GM18508 (cell line): ENCODE data around the gene CABP2.

Source experiments
- ATAC-seq: cut with Tn5 transposase; IDR thresholded peaks from one replicate; pipeline ENCODE4 v1.9.1; 2021; ENCODE audit warnings: moderate number of reproducible peaks; ENCODE audit not compliant: insufficient read depth, unreplicated experiment

CABP2 gene

DNA sequence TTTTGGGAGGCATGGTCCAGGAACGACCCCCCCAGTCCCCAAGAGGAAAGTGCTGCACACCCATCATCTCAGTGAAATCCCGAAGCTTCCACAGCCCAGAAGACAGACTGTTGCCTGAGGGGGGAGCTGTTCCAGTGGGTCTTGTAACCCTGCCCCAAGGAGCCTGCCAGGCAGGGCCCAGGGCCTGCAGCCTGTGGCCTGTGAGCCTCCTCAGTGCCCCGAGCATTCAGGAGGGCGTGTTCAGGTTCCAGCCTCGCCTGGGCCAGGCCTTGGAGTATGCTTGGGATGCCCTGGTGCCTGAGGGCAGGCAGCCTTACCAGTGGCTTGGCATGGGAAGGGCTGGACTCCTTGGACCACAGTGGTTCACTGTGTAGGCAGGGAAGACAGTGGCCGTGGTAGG, 18.0 kb upstream of the CABP2 start:
- ATAC-seq, result no peak

- no peak for ATAC-seq
These were observed 16.3 kb upstream of the CABP2 start for GRCh38 chr11:67539550-67539949.

GRCh38 chr11:67538823-67539505, 15.7 kb upstream of the CABP2 start:
- no peak for ATAC-seq

GRCh38 chr11:67538306-67538705, 15.1 kb upstream of the CABP2 start:
- no peak for ATAC-seq

DNA sequence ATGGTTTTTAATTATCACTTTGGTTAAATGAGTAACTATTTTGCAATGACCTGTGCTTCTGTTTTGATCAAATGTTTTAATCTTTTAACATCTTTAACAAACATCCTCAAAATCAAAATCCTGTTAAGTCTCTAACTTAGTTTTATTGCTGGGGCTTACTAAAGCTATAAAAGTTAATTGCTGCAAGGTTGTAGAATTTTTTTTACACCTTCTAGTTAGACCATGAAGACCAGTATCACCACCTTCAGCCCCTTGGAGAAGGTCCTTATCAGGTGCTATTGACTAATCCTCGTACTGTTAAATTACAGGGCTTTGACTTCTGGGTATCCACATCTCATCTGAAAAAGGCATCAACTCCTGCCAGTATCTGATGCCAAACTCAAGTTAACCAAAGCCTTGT, 12.3 kb upstream of the CABP2 start:
- ATAC-seq, result no peak

DNA sequence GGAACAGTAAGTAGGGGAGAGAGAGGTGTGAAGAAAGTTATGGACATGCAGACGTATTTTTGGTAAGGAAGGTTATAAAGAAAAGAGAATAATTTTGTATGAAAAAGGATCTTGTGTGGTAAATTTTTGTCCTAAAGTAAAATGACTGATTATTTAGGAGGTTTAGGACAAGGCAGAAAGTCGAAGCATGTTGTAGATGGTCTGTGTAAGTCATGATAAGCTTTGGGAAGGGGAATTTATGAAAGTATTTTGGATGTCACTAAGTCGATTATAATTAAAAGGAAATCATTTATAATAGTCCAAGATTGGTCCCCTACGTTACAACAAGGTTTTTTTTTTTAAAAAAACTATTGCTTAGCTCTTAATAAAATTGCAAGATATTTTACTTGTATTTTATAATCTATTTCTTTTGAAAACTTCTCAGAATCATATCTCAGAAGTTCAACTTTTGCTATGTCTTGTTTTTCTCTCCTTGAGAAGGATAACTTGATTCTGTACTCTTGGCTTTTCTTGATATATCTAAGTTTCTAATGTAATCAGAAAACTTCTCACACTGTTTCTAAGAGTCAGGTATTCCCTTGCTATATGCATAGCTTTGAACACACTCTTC, 10.9 kb upstream of the CABP2 start:
- ATAC-seq, result no peak

DNA sequence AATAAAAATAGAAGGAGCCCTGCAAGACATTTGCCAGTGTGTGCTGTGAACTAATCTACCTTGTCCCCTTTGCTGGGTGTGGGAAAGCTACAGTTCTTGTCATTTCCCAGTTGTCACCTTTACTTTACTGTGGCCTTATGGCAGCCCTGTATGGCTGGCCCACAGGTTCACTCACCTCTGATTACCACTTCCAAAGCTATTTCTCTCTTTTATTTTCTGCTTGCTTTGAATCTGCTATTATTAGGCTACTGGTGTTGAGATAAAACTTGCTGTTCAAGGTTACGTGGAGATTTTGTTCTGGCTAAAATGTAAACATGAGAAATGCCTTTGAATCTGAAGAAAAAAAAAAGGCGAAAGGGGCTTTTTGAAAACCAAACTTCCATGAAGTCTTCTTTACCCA, 9.6 kb upstream of the CABP2 start:
- no peak for ATAC-seq

GRCh38 chr11:67530282-67530592, 7.0 kb upstream of the CABP2 start:
- ATAC-seq, result no peak

GRCh38 chr11:67528376-67528775, 5.1 kb upstream of the CABP2 start:
- ATAC-seq, result no peak

DNA sequence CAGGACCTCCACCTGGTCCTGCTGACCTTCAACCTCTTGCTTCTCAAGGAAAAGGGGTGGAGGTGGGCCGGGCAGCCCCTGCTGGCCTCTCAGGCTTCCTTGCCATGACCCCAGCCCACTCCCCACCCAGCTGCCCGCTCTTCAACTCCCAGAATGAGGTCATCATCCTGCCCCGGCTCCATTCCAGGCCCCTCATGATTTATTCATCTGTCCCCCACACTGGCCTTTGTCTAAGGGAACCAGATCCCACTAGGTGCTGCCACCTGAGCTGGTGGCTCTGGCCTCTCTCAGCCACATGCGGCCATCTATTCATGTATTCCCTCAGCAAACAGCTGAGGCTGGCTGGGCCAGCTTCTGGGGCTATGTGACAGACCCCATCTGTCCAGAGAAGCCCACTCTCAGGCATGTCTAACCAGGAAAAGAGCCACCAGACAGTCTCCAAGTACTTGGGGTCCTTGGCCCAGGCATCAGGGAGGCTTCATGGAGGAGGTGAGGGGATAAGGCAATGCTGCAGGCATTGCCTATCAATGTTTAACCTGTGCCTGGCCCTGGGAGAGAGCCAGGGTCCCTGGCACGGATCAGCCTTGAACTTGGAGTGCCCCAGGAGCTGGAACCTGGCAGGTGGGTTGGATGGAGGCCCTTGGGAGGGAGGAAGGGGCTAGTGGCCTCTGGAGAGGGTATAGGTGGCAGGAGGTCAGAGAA, 2.2 kb upstream of the CABP2 start:
- ATAC-seq, result no peak

GRCh38 chr11:67524480-67524808, 1.2 kb upstream of the CABP2 start:
- ATAC-seq, result no peak

- ATAC-seq, result no peak
These were observed 572 bp upstream of the CABP2 start for GRCh38 chr11:67523556-67524479.

DNA sequence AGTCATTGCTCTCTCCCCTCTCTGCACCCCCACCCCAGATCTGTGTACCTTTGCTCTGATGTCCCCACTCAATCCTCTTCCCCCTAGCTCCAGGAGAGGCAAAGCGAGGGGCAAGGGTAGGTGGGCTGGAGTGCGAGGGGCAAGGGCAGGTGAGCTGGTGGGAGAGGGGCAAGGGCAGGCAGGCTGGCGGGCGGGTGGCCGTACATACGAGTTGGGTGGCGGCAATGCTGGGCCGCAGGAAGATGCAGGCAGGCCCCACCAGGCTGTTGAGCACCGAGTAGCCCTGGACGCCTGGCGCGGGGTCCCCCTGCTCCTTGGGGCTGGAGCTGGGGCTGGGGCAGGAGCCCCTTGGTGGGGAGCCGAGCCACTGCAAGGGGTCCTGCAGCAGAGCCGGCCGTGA, 908 bp downstream of the CABP2 start:
- ATAC-seq, result no peak

DNA sequence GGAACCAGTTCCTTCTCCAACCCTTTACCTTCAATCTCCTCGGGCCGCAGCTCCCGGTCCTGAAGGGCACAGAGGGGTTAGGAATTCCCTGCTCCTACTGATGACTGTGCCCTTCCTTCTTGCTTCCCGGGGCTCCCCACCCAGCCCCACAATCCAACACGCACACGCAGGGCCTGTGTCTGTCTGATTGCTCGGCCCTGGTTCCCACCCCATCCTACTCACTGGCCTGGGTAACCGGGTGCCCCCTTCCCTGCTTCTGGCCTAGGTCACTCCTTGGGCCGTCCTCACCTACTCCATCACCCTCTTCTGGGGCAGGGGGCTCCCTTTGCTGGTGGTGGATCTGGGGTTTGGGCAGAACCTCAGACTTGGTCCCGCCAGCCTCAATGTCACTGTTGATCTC, 1.3 kb downstream of the CABP2 start:
- ATAC-seq, result no peak

DNA sequence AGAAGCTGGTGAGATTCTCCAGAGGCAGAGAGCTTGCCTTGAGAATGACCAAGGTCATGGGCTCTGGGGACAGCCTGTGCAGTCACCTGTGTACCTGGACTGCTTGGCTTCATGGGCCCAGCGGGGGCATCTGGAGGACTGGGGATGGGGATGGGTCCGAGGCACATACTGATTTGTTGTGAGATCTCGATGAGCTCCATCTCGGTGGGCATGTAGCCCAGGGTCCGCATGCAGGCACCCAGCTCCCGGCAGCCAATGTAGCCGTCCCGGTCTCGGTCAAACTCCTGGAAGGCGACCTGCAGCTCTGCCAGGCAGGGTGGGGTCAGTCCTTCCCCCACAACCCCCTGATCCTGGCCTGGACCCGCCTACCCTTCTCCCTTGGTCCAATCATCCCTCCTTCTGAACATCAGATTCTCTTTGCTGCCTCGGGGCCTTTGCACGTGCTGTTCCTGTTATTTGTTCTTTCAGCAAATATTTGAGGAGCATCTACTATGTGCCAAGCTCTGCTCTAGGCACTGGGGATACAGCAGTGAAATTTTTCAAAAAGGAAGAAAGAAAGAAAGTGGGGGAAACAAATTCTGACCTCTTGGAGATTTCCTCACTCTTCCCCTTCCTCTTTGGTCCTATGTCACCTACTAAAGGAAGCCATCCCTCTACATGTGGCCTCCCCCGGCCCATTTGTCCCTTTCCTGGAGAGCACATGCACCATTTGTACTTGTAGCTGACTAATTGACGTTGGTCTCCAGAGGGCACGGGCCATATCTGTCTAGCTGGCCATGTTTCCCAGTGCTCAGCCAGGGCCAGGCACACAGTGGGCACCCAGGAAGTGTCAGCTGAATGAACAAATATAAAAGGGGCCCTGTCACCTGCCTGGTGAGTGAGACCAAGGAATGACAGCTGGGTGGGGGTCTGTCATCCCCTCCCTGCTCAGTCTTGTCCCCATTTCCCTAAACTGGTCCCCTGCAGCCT, 2.1 kb downstream of the CABP2 start:
- ATAC-seq, result no peak

GRCh38 chr11:67519726-67520125, 3.5 kb downstream of the CABP2 start:
- ATAC-seq, result no peak

DNA sequence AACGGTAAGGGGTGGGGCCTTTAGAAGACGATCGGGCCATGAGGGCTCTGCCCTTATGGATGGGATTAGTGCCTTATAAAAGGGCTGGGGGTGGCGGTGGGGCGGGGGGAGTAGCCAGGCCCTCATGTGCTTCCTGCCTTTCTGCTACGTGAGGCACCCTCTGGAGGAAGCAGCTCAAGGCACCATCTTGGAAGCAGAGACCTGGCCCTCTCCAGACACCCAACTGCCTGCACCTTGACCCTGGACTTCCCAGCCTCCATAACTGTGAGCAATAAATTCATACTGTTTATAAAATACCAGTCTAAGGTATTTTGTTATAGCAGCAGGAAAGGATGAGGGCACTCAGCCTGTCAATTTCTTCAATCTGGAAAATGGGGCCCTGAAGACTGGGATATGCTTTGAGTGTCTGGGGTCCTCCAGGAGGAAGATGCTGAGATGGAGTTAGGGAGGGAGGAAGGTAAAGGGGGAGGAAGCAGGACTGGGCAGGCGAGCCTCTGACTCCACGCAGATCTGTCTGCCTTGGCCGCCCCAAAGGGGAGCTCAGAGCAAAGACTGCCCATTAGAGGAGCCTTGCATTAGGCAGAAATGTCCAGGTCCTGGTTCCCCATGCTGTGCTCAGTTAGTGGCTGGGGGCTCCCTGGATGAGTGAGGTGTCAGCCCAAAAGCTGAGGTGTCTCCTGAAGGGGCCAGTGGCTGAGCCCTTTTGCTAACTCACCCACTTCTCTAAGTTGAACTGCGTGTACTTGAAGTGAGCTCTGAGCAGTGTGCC, 5.3 kb downstream of the CABP2 start:
- no peak for ATAC-seq

DNA sequence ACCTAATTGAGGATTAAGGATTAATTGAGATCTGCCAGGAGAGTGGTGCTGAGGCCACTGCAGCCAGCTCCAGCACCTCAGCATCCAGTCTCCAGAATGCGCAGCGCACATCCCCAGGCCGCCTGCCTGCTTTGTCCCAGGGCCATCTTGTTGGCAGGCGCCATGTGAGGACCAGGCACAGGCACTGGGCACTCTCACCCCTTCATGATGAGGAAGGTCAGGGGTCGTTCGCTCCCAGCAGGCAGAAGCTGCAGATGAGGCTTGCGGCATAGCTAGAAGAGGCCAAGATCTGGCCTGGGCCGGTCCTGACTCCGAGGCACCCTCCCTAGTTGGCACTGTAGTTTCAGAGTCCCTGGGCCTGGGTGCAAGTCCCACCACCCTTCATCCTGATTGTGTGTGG, 6.4 kb downstream of the CABP2 start:
- ATAC-seq, result no peak

GRCh38 chr11:67514116-67514515, 9.1 kb downstream of the CABP2 start:
- ATAC-seq, result no peak
